ENCODE data around the gene PLEKHH3. TPM values are rescaled to one million over a fixed set of nuclear protein-coding genes. Genes with fewer than 3 reads are reported as not detected.
A peak's percentile ranks its signal among the peaks of the same experiment; 100 is the strongest.
"Not testable (repeated sequence)": the region's sequence is repeated elsewhere in the genome, so short reads cannot be mapped to it uniquely, and the experiment has no call there.

PLEKHH3 gene
- total and polyA plus RNA-seq, 4 donors = 4.2 to 10.3 (median 7.9) TPM

- Histone ChIP-seq H3K27ac (ENCODE audit: low read depth in 1 of 2, low read length in 2 of 2) (no peak overlapping the region), H3K36me3 (ENCODE audit: control insufficient read depth in 4 of 4, insufficient read depth in 3 of 4, low read depth in 1 of 4, low read length in 3 of 4) (no peaks in the 10 kb centered on the region)
- 72% methylated on average over 3 of the region's 3 CpGs for WGBS
These were observed 47.3 kb downstream of the PLEKHH3 start for GRCh38 chr17:42629411-42630009.

GRCh38 chr17:42627032-42627764, 49.6 kb downstream of the PLEKHH3 start:
- not testable (repeated sequence) for H3K27ac ChIP-seq (ENCODE audit: low read depth in 1 of 2, low read length in 2 of 2); H3K27me3 ChIP-seq (ENCODE audit: control insufficient read depth in 4 of 4, insufficient read depth in 4 of 4, low read length in 3 of 4); H3K9ac ChIP-seq (ENCODE audit: low read depth in 1 of 2, low read length in 2 of 2); DNase-seq (ENCODE audit: low spot score); H3K36me3 ChIP-seq (ENCODE audit: control insufficient read depth in 4 of 4, insufficient read depth in 3 of 4, low read depth in 1 of 4, low read length in 3 of 4); H3K9me3 ChIP-seq (ENCODE audit: control insufficient read depth in 4 of 4, low read length in 3 of 4); H3K4me1 ChIP-seq (ENCODE audit: control insufficient read depth in 4 of 4, insufficient read depth in 4 of 4, low read length in 3 of 4); H3K4me3 ChIP-seq (ENCODE audit: low read depth in 1 of 3, low read length in 3 of 3)
- WGBS = 96% methylated on average over 6 of the region's 6 CpGs

More at GRCh38 chr17:42629411-42630009, 47.3 kb downstream of the PLEKHH3 start:
- H3K9me3 ChIP-seq (ENCODE audit: control insufficient read depth in 4 of 4, low read length in 3 of 4) = no peaks in the 10 kb centered on the region
- H3K27me3 ChIP-seq (ENCODE audit: control insufficient read depth in 4 of 4, insufficient read depth in 4 of 4, low read length in 3 of 4) = no peaks in the 10 kb centered on the region
- H3K4me3 ChIP-seq (ENCODE audit: low read depth in 1 of 3, low read length in 3 of 3) = no peak overlapping the region
- TF ChIP-seq HNF4A (conservative IDR thresholded peaks at IDR 0.05) = no peak
- TF ChIP-seq FOXA1 (IDR thresholded peaks at IDR 0.05) = no peak
- no peak for DNase-seq (ENCODE audit: low spot score)
- no peaks in the 10 kb centered on the region for H3K4me1 ChIP-seq (ENCODE audit: control insufficient read depth in 4 of 4, insufficient read depth in 4 of 4, low read length in 3 of 4)
- no peak overlapping the region for H3K9ac ChIP-seq (ENCODE audit: low read depth in 1 of 2, low read length in 2 of 2)

DNA sequence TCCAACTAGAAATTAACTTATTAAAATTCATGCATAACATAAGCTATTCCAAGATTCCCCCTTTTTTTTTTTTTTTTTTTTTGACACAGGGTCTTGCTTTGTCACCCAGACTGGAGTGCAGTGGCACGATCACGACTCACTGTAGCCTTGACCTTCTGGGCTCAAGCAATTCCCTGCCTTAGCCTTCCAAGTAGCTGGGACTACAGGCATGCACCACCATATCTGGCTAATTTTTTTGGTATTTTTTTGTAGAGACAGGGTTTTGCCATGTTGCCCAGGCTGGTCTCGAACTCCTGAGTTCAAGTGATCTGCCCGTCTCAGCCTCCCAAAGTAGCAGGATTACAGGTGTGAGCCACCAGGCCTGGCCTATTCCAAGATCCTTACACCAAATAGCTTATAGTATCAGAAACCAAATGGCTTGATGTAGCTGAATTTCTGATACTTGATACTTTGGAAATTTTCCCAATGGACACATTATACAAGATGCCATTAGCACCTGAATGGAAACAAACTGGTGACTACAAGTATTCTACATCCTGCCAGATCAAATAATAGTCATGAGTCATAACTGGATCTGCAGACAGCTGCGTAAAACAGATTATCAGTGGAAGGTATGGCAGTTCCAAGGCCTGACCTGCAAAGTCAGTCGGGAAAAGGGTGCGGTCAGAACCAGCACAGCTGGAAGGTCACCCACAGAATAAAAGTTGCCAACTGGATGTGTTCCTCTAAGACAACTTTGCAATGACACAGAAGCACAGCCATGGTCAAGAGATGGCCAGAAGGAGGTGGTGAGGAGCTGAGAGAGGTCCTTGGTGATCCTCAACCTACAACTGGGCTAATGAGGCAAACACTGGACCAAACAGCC, 52.8 kb downstream of the PLEKHH3 start:
- TF ChIP-seq, protein P1, sequence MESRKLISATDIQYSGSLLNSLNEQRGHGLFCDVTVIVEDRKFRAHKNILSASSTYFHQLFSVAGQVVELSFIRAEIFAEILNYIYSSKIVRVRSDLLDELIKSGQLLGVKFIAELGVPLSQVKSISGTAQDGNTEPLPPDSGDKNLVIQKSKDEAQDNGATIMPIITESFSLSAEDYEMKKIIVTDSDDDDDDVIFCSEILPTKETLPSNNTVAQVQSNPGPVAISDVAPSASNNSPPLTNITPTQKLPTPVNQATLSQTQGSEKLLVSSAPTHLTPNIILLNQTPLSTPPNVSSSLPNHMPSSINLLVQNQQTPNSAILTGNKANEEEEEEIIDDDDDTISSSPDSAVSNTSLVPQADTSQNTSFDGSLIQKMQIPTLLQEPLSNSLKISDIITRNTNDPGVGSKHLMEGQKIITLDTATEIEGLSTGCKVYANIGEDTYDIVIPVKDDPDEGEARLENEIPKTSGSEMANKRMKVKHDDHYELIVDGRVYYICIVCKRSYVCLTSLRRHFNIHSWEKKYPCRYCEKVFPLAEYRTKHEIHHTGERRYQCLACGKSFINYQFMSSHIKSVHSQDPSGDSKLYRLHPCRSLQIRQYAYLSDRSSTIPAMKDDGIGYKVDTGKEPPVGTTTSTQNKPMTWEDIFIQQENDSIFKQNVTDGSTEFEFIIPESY (IDR thresholded peaks at IDR 0.05) = no peak
- TF ChIP-seq EGR1 (IDR thresholded peaks at IDR 0.05; ENCODE audit: low read depth in 2 of 2) (no peak), CTCF (IDR thresholded peaks at IDR 0.05; ENCODE audit: low read depth, low read length, missing input control) (no peak), FOXA2 (IDR thresholded peaks at IDR 0.05) (no peak), JUND (IDR thresholded peaks at IDR 0.05) (no peak), REST (IDR thresholded peaks at IDR 0.05) (no peak), RXRA (IDR thresholded peaks at IDR 0.05) (no peak)
- TF ChIP-seq, protein P2, sequence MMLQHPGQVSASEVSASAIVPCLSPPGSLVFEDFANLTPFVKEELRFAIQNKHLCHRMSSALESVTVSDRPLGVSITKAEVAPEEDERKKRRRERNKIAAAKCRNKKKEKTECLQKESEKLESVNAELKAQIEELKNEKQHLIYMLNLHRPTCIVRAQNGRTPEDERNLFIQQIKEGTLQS (IDR thresholded peaks at IDR 0.05) = no peak
- no peaks in the 10 kb centered on the region for H3K36me3 ChIP-seq (ENCODE audit: control insufficient read depth in 4 of 4, insufficient read depth in 3 of 4, low read depth in 1 of 4, low read length in 3 of 4)
- WGBS = 90% methylated on average over 7 of the region's 7 CpGs
- no peaks in the 10 kb centered on the region for H3K9me3 ChIP-seq (ENCODE audit: control insufficient read depth in 4 of 4, low read length in 3 of 4)
- no peak overlapping the region for H3K27ac ChIP-seq (ENCODE audit: low read depth in 1 of 2, low read length in 2 of 2)
- no peaks in the 10 kb centered on the region for H3K27me3 ChIP-seq (ENCODE audit: control insufficient read depth in 4 of 4, insufficient read depth in 4 of 4, low read length in 3 of 4)
- H3K4me1 ChIP-seq (ENCODE audit: control insufficient read depth in 4 of 4, insufficient read depth in 4 of 4, low read length in 3 of 4) = peaks cover 0 to 3% (median 2%) of the 10 kb centered on the region in 4 donors
- H3K4me3 ChIP-seq (ENCODE audit: low read depth in 1 of 3, low read length in 3 of 3) = no peak overlapping the region
- H3K9ac ChIP-seq (ENCODE audit: low read depth in 1 of 2, low read length in 2 of 2) = no peak overlapping the region
- peak; percentile 62 for DNase-seq (ENCODE audit: low spot score)
